Activated effector memory CD4-positive, alpha-beta T cell treated with anti-CD3 and anti-CD28 coated beads, Interleukin-2, amount 50 U/mL, for 16 hours (primary cell): ENCODE results near the gene NOL4L.

Experiments used
- DNase-seq: peaks from one replicate; pipeline ENCODE4 v3.0.0-alpha.2; 2020

The NOL4L gene

DNA sequence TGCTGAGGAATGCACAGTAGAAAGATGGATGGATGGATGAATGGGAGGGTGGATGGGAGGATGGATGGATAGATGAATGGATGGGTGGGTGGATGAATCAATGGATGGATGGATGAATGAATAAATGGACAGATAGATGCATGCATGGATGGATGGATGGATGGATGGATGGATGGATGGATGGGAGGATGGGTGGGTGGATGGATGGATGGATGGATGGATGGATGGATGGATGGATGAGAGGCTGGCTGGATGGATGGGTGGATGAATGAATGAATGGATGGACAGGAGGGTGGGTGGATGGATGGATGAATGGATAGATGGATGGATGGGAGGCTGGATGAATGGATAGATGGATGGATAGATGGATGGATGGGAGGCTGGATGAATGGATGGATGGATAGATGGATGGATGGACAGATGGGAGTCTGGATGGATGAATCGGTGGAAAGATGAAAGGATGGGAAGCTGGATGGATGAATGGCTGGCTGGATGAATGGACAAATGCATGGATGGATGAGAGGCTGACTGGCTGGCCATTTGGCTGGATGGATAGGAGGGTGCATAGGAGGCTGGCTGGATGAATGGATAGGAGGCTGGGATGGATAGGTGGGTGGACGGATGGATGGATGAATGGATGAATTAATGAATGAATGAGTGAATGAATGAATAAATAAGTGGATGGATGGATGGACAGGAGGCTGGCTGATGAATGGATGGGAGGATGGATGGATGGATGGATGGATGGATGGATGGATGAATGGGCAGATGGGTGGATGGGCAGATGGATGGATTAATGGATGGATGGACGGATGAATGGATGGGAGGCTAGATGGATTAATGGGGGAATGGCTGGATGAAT is 28.3 kb upstream of the NOL4L start:
- no peak for DNase-seq

DNA sequence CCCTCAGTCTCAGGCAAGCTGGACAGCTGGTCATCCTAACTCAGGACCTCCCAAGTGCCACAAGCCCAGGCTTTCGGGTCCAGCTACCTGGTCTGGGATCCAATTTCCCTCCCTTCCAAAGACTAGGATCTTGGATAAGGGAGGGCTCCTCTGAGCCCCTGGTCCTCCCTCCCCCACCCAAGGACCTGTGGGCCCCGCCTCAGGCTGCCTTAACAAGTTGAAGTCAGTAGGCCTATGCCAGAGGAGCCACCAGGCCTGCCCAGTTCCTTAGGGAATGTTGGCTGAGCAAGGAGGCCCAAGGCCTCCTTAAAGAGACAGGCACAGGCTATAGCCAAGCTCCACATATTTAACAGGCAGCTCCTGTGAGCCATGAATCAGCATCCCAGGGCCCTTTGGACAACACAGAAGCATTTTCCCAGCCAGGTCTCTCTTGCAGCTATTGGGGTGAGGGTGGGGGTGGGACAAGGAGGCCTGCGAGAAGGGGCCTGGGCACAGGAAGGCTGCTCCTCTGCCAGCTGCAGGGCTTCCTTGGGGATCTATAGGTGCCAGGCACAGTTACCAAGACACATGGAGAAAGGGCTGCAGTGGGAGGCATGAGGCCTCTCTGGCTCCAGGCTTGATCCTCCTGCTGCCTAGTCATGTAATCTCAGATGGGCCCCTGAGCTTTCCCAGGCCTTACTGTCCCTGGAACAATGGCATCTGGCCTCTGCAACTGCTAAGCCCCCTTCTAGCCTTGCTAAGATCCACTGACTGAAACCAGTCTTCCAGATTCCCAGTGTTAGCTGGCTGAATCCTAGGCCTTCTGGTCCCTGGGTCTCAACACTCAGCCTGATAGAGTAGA is 27.4 kb upstream of the NOL4L start:
- DNase-seq = no peak

DNA sequence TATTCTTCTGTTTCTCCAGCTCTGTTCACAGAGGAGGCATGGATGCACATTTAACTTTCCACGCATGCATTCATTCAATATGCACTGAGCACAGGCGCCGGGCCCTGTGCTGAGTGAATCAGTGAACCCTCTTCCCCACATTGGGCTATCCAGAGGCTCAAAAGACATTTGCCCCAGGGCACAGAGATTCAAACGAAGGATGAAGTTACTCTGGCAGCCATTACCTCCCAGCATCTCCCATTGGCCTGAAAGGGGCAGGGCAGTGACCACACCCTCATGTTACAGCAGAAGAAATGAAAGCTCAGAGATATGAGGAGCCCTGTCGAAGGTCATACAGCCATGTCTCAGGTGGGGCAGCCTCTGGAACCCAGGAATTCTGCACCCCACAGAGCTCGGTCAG is 26.7 kb upstream of the NOL4L start:
- DNase-seq = no peak

DNA sequence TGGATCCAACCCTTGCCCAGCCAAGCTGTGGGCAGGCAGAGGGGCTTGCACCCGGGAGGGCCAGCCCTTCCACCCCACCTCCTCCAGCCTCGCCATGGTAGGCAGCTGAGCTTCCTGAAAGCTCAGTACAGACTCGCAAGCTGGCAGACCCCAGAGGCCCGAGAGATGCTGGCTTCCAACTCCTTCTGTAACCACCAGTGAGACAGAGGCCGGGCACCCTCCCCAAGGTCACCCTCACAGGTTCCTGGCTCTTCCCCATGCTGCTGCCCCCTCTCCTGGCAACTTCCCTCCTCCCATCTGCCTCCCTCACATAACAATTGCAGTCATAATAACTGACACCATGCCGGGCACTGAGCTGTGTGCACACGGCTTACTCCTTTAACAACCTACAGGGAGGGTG is 26.2 kb upstream of the NOL4L start:
- no peak for DNase-seq

DNA sequence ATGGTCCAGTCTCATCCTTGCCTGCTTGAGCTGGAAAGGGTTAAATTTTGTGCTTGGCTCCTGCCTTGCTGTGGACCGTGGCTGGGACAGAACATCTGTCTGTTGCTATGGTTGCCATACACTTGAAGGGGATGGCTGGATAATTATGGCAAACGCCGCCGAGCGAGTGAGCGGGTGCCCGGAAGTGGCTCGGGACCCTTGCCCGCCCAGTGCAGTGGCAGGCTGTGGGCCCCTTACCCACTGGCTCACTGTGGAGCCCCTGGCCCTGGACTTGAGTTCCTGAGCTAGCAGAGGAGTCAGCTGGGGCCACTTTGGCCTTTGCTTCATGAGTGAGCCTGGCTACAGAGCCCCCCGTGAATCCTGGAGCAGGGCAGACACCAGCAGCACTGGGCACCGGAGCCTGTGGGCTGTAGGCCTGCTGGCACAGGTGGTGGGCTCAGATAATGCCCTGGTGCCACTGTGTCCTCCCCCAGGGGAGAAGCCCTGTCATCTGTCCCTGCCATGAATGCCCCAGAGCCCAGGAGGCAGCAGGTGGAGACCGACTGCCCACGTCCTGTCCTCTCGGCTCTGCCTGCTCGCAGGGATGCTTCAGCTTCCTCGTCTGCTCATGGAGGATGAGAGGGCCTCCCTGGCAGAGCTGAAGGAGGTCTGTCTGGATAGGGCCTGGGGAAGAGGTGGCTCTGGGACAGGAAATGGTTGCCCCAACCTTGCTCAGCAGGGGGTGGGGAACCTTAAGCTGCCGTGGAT is 25.5 kb upstream of the NOL4L start:
- no peak for DNase-seq

DNA sequence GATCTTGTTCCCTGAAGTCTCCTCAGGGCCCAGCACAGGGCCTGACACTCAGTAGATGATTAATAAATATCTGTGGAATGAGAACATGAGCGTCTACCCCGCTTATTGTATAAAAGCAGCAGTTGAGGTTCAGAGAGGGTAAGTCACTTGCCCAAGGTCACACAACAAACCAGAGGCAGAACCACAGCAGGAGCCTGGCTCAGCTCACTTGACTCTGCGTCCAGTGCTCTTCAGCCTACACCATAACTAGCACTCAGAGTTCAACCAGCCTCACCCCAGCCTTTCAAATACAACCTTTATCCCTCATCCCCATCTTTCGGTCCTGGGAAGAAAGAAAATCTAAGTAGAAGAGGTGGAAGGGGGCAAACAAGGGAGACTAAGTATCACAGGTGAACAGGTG is 24.9 kb upstream of the NOL4L start:
- no peak for DNase-seq

DNA sequence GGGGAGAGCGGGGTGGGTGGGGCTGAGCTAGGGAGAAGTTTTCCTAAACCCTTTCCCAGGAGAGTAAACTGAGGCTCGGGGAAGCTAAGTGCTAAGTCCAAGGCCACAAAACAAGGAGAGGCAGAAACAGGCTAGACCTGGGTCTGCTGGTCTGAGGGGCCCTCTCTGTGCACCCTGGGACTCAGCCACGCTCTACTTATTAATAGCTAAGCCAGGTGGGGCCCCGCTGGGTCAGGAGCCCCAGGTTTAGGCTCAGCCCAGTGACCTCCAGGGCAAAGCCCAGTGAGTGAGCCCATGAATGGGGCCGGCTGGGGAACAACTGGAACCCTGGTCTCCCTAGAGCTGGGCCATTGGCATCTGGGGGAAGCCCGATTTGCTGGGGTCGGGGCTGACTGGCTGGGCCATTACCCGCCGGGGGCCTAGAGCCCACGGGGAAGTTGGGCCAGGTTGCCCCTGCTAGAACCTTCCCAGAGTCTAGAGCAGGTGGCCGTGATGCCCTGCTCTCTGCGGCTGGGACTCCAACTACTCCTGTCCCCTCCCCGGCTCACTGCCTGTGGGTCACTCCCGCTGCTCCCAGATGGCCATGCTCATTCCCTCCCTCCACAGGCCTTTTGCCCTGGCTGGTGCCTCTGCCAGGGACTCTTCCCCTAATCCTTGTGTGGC is 24.1 kb upstream of the NOL4L start:
- no peak for DNase-seq

DNA sequence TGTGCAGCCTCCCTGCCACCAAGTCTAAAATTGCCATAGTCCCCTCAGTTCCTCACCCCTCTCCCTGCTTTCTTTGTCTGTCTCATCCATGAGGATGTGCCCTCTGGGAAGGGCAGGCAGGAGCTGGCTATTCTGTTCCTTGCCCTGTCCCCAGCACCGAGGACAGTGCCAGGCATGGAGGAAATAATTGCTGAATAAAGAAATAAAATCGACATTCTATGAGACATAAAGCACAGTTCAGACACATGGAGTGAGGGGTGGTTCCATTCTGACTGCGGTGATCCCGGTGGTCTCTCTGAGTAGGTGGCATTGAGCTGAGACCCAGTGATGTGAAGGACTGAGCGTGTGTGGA is 23.5 kb upstream of the NOL4L start:
- DNase-seq = no peak

DNA sequence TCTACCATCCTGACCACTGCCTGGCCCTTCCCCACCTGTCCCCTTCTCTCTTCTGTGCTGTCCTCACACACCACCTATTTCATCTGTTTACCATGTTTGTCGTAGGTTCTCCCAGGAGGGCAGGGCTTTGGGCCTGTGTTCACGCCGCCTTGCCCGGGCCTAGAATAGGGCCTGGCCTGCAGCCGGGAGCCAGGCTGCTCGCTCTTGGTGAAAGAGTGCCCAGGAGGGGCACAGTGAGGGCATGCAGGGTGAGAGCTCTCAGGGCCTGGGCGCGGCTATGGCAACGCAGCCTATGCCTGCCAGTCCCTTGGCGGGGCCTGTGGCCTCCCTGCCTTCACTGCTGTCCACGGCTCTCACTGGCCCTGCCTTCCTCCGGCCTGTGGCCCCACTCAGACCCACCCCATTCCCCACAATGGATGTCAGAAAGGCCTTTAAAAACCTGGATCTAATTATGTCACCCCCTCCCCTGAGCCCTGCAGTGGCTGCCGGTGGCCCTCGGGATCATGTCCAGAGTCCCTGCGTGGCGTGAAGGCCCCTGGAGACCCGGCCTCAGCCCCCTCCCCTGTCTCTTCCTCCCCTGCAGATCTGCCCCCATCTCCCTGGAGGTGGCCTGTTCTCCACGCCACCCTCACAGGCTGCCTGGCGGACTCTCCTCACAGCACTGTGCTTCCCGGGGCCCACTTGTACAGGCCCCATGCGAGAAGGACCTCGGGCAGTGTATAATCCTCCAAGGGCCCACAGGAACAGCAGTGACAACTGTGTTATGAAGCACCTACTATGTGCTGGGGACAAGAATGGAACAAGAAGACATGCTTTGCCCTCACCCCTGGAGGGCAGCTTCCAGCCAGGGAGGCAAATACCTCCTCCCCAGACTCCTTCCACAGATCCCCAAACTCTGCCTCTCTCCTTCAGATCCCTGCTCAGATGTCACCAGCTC is 22.9 kb upstream of the NOL4L start:
- no peak for DNase-seq

DNA sequence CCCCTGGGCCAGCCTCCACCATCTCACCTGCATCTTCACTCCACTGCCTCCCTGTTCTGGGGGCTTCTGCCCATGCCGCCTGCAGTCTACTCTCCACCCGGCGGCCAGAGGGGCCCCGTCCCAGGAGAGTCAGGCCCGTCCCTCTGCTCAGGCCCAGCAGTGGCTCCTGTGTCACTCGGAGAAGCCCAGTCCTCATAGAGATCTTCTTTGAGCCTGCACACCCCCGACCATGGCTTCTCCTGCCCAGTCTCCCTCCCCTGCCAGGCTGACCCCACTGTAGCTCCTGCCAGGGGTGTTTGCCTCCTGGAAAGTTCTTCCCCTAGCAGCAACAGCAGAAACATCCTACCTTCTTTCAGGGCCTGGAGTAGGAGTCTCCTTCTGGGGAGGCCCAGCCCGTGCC is 22.2 kb upstream of the NOL4L start:
- DNase-seq = no peak

DNA sequence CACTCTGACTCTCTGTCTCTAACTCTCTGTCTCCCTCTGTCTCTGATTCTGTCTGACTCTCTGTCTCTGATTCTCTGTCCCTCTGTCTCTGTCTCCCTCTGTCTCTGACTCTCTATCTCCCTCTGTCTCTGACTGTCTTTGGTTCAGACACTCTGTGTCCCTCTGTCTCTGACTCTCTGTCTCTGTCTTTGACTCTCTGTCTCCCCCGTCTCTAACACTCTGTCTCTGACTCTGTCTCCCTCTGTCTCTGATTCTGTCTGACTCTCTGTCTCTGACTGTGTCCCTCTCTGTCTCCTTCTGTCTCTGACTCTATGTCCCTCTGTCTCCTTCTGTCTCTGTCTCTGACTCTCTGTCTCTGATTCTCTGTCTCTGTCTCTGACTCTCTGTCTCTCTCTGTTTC is 21.7 kb upstream of the NOL4L start:
- DNase-seq = no peak

DNA sequence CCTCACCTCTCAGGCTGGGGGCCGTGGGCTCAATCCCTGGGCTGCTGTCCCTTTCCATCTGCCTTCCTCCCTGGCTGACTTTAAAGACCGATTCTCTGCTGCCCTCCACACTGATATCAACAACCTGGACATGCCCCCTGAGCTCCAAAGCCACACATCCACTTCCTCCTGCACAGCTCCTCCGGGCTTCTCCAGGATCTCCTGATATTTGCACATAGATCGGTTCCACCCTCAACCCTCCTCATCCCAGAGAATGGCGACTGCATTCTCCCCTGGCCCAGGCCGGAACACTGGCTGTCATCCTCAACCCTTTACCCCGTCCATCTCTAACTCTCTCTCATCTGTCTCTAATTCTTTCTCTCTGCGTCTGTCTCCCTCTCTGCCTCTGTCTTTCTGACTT is 21.0 kb upstream of the NOL4L start:
- no peak for DNase-seq

DNA sequence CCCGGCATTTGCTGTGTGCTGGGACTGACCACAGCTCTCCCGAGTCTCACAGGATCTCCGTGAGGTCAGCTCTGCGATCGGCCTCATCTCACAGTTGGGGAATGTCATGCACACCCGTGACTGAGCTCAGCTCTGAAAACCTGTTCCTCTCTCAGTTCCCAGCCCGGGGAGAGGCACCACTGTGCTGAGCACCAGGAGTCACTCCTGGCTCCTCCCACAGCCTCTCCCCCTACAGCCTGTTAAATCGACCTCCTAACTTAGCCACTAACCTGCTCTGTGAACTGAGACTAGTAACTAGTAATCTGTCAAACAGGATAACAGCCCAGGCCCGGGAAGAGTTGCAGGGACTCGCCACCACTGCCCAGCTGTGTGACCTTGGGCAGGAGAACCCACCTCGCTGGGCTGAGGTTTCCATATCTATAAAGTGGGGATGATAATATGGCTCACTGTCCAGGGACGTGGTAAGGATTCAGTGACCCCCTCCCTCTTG is 20.1 kb upstream of the NOL4L start:
- DNase-seq = no peak

DNA sequence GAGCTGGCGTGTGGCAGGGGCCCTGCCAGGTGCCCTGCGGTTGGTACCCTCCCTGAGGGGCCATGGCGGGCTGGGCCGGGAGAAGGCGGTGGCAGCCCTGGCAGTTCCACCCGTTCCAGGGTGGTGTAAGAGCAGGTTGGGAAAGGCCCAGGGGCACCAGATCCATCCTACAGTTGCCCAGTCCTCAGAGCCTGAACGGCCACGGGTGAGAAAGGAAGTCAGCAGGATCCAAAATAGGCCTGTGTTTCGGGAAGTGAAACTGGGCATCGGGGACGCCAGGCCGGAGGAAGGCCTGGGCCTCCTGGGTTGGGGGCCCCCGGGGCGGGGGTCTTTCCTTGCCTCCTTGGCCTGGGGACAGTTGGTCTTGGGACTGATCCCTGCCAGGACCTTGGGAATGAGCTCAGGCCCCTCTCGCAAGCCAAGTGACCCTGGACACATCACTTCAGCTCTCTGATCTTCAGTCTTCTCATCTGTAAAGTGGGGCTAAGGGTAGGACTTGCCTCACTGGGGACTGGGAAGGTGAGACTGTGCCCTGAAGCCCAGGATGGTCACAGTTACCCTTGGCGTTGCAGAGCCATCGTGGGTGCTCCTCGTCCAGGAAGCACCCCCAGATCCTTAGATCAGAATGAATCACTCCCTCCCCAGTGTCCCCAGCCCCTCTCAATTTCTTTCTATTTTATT is 18.1 kb upstream of the NOL4L start:
- DNase-seq = no peak

DNA sequence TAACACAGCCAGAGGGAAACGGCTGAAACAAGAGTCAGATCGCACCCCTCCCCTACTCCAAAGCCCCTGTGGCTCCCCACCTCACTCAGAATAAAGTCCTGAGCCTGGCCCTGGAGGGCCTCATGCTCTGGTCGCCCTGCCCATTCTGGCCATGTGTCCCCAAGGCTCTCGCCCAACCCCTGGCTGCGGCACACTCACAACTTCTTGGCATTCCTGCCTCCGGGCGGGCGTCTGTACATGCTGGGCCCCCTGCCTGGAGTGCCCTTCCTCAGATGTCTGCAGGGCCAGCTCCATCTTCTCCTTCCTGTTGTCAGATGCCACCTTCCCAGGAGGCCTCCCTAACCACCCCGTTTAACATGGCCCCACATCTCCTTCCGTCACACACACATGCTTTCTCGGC is 17.1 kb upstream of the NOL4L start:
- no peak for DNase-seq

DNA sequence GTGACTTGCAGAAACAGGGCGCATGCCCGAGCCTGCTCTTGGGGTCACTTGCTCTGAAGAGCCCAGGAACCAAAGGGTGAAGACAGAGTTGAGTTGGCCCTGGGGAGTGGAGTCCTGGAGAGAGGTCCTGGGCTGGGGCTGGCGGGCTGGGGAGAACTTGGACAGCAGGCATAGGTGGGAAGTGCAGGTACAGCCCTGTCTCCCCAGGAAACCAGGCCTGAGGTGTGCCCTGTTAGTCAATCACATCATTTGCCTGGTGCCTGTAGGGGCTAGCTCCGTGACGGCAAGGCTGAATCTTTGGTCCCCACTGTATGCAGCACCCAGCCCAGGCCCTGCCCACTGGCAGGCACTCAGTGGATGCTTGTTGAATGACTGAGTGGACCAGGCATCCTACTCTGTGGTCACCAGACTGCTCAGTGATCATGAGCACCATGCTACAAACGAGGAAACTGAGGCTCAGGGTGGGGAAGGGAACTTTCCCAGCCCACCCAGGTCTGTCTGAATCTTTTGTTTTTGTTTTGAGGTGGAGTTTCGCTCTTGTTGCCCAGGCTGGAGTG is 15.6 kb upstream of the NOL4L start:
- DNase-seq = no peak

DNA sequence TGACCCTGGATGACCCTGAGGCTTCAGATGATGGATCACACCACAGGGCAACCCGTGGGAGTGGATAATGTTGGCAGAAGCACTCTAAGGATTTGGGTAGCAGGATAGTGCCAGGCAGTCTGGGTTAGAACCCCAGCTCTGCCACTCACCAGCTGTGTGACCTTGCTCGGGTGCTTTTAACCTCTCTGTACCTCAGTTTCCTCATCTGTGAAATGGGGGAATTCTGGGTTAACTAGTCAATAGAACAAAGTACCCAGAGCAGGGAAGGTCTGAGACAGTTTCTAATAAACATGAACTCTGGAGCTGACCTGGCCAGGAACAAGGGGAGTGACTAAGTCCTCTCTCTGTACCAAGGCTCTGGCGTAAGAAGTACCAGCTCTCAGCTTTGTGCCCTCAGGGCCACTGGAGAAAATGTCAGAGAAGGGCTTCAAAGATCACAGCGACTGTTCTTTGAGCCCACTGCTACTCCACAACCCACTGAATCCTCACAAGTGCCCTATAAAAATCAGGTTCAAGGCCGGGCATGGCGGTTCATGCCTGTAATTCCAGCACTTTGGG is 14.7 kb upstream of the NOL4L start:
- DNase-seq = no peak

DNA sequence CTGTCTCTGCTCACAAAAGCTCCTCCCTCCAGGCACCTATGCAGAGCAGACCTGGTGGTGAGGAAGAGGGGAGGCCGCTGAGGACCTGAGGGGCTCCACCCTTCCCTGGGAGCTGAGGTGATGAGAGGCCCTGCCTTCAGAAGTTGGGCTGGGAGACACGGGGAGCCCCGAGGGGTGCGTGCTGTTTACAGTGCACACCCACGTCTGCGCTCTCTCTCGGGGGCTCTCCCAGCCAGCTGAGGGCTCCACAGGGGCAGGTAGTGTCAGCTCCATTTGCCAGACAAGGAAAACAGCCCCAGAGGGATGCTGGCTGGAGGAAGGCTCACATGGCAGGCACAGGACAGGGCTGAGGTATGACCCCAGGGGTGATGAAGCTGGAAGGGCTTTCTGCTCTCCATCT is 13.5 kb upstream of the NOL4L start:
- DNase-seq = no peak

DNA sequence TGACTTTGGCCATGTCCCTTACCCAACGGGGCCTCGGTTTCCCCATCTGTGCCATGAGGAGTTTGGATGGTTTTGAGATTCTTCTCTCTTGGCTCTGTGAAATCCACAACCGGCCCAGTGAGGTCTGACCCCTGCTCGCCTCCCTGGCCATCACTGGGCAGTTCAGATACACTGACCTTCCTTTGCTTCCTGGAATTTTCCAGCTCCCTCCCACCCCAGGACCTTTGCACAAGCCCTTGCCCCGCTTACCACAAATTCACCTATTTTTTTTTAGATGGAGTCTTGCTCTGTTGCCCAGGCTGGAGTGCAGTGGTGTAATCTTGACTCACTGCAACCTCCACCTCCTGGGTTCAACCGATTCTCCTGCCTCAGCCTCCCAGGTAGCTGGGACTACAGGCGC is 12.6 kb upstream of the NOL4L start:
- DNase-seq = no peak

DNA sequence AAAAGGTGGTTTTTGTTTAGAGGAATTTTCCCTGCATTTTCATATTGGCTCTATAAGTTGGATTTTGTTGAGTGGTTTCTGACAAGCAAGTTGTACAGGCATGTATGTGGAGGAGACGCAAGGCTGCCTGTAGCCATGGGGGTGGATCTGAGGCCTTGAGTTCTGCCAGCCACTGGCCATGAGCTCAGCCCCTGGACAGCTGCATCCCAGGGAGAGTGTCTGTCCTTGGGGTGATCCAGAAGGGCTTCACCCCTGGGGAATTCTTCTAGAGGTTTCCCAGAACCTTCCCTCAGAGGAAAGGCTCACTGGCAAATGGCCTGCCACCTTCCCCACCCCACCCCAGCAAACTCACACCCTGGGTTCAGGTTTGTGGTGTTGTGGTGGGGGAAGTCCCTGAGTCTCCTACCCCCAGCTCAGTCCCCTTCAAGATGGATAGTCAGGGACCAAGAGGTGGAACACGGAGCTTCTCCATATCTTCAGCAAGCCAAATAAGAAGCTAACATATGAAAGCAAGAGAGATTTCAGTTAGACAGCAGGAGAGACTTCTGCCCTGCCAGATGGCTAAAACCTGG is 11.6 kb upstream of the NOL4L start:
- no peak for DNase-seq
